GM21737 (cell line): Measurements from ENCODE around the gene HCFC1.
A peak's percentile ranks its signal among the peaks of the same experiment; 100 is the strongest.

ENCODE experiments used
- ATAC-seq: cut with Tn5 transposase; IDR thresholded peaks from one replicate; pipeline ENCODE4 v1.9.1; 2021; ENCODE audit warnings: mild to moderate bottlenecking, moderate library complexity; ENCODE audit not compliant: unreplicated experiment

HCFC1 gene

GRCh38 chrX:153960077-153960476, 11.5 kb downstream of the HCFC1 start:
- ATAC-seq: no peak

DNA sequence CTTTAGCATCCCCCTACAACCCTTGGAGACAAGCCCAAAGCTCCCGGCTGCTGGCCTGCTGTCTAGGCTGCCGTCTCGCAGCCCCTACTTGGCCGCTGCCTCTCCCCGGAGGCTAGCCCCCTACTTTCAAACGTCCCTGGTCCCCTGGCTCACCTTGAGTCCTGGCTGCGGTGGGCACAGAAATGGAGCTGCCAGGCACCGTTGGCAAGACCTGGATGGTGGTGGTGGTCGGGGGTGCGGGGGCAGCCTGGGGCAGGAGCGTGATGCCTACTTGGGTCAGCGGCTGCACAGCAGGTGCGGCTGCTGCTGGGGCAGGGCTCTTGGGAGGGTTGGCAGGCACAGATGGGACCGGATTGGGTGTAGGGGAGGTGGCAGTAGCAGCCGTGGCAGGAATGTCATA, 12.0 kb downstream of the HCFC1 start:
- no peak for ATAC-seq

DNA sequence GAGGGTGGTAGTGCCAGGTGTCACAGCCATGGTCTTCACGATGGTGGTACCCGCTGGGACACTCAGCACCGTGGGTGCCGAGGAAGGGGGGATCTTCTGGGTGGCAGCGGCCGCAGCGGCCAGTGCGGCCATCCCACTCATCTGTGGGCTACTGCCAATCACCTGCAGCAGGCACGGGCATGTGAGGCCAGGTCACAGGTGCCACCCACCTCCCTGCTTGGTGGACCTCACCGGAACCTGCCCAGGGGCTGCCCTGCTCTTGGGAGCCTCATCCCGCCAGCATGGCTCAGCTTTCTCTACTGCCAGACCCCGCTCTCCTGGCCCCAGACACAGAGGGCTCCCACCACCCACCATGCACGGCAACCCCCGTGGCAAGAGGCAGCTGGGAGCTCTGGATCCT, 13.0 kb downstream of the HCFC1 start:
- no peak for ATAC-seq

- ATAC-seq: no peak
These were observed 14.4 kb downstream of the HCFC1 start for GRCh38 chrX:153957224-153957623.

DNA sequence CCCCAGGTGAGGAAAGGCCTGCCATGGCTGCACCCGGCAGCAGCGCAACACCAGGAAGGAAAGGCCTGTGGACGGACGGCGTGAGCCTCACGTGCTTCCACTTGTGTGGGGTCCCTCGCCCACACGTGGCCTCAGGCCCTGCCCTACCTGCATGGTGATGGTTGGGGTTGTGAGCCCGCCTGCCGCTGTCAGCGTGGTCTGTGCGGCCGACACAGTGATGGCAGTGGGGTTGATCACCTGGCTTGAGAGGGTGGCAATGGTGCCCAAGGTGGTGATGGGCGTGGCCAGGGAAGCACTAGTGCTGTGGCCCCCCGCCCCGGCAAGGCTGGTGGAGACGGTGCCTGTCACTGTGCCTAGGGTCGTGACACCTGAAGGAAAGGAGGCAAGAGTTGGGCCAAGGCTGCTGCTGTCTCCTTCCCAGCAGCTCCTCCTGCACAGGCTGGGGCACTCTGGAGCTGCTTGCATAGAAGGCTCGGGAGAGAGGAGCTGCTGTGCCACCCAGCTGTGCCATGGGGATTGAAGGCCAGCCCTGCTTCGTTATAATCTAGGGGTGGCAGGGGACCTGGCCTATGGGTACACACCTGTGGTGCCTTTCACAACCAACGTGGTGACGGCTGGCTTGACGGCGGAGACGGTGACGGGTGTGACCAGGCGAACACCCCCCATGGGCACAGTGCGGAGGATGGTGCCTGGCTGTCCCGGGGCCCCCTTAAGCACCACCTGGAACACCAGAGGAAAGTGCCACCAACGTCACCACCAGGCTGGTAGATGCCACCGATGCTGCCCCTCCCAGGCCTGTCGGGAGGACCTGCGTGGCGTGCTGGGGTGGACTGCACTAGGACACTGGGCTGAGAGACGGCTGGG, 15.3 kb downstream of the HCFC1 start:
- ATAC-seq: no peak

DNA sequence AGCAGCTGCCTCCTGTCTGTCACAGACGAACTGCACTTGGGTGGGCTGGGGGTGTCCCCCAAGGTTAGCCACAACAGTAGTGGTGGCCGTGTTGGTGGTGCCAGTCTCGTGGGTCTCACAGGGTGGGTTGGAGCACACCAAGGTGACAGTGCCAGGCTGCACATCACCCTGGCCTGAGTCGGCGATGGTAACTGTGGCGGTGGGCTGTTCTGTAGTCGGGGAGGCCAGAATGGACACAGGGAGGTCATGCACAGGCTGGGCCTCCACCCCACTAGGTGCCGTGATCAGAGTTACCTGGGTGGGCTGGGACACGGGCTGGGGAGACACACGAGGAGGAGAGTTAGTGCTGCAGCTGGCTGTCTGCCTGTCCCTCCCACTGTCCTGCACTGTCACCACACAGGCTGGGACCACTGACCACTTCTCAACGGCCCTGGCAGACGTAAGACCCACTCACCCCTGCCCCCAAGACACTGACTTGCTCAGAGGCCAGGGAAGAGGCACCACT, 16.3 kb downstream of the HCFC1 start:
- ATAC-seq: no peak

DNA sequence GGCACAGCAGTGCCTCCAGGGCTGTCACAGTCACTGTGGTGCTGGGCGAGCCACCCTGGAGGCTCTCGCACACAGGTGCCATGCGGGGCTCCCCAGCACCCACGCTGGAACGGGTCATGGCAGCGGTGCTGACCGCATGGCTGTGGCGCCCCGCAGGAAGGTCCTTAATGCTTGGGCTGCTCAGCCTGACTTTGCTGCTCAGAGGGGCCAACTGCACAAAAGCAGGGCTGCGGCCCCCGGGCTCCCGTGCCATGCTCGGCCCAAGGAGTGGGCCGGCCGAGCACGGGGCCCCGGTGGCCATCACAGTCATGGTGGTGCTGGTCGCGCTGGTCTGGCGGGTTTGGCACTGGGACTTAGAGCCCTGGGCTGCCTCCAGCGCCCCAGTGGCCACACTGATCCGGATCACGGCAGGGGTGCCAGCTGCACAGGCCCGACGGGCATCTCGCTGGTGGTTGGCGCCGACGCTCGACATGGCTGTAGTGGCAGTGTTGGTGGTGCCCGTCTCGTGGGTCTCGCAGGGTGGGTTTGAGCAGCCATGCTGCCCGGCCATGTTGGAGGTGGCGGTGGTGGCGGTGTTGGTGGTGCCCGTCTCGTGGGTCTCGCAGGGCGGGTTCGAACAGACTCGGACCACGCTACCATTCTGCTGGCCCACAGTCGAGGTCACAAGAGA, 16.9 kb downstream of the HCFC1 start:
- ATAC-seq: no peak

DNA sequence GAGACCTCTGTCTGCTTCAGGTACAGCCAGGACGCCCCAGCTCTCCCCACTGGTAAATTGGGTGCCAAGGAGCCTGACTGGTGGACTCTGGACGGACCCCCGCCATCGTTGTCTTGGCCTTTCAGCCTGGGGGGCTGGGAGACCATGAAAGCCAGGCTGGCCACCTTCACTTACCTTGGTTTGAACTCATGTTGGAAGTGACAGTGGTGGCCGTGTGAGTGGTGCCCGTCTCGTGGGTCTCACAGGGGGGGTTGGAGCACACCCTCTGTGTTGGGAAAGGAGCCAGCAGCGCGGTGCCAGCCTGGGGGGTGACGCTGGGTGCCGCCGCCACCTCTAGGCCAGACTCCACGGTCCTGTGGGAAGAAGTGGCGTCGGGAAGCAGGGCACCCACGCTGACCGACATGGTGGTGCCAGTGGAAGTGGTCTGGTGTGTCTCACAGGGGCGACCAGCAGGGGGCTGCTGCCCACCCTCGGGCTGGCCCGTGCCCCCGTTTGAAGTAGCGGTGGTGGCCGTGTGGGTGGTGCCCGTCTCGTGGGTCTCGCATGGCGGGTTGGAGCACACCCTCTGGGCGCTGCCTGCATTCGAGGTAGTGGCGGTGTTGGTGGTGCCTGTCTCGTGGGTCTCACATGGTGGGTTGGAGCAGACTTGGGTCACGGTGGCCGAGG, 17.6 kb downstream of the HCFC1 start:
- ATAC-seq: no peak

GRCh38 chrX:153953342-153953830, 18.2 kb downstream of the HCFC1 start:
- no peak for ATAC-seq

DNA sequence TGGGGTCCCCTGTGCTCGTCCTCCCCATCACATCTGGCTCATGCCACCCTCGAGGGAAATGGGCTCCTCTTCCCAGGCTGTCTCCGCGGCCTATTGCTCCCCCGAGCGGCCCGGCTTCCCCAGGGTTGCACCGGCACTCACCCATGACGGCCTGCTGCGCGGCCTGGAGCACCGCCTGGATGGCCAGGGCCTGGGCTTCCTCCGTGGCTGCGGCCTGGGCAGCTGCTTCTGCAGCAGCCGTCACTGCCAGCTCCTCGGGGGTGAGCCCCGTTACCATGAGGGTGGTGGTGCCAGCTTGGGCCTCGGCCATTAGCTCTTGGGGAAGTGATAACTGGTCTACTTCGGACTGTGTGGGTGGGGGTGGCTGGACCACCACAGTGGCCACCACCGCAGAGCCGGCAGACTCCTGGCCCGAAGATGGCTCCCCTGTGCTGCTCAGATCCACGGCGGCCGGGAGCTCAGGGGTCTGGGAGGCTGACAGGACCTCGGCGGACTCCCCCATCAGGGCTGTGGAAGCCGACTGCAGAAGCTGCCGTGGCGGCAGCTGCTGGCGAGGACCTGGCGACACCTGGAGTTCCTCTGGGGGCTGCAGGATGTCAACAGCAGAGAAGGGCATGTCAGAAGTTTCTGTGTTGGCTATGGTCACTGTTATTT, 19.1 kb downstream of the HCFC1 start:
- no peak for ATAC-seq

DNA sequence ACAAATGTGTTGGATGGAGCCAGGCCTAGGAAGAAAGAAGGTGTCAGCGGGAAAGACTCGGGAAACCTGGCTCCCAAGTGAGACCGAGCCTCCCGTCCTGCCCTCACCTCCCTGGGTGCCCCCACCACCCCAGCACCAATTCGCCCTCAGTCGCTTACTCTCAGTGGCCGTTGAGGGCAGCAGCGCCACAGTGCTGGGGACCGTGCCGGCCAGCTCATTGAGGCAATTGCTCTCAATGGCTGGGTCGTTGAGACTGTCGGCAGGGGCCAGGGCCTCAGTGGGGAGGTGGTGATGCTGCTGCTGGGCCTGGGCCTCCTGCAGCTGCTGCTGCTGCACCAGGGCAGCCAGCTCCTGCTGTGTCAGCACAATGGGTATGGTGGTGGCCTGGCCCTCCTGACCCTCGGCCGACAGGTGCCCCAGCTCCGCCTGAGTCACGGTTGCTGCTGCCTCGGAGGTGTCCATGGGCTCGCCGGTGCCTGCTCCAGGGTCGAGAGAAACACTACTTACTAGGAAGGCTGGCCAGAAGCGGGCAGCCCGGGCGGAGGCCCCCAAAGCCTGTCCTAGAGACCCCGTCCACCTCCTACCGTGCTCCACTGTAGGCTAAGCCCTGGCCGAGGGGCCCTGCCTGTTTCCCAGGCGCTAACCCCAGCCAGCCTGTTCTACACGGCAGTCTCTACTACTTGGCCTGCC, 19.8 kb downstream of the HCFC1 start:
- ATAC-seq: no peak

DNA sequence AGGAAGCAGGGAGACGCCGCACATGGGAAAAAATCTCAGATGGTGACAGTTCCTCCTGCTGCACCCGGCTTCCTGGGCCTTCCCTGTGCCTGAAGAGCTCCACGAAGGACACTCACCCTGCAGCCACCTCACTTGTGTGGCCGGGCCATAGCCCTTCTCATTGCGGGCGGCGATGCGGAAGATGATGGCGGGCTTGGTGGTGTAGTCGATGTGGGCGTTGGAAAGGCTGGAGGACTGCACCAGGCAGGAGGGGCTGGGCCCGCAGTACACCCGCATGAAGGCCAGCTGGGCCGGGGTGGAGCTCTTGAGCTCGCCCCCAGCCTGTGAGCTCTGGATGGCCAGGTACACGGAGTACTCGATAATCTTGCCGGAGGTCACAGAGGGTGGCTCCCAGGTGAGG, 21.5 kb downstream of the HCFC1 start:
- ATAC-seq: no peak

- no peak for ATAC-seq
These were observed 22.5 kb downstream of the HCFC1 start for GRCh38 chrX:153948847-153949805.

DNA sequence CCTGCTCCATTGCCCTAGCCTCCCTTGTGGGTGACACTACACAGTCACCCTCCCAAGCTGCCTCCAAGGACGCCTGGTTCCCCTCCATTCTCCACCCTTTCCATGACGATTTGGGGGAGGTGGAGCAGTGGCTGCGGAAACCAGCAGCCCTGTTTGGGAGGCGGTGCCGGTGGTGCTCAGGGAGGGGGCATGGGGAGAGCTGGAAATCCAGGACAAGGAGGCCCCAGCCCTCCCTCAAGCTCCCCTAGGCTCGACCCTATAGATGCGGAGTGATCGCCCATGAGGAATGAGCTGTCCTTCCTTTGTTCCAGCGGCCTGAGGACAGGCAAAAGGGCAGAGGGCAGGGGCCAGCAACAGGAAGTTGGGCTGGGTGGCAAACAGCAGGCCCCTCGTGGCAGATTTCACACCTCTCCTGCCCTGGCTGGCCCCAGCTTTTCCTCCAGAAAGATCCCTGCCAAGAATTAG, 23.6 kb downstream of the HCFC1 start:
- no peak for ATAC-seq

DNA sequence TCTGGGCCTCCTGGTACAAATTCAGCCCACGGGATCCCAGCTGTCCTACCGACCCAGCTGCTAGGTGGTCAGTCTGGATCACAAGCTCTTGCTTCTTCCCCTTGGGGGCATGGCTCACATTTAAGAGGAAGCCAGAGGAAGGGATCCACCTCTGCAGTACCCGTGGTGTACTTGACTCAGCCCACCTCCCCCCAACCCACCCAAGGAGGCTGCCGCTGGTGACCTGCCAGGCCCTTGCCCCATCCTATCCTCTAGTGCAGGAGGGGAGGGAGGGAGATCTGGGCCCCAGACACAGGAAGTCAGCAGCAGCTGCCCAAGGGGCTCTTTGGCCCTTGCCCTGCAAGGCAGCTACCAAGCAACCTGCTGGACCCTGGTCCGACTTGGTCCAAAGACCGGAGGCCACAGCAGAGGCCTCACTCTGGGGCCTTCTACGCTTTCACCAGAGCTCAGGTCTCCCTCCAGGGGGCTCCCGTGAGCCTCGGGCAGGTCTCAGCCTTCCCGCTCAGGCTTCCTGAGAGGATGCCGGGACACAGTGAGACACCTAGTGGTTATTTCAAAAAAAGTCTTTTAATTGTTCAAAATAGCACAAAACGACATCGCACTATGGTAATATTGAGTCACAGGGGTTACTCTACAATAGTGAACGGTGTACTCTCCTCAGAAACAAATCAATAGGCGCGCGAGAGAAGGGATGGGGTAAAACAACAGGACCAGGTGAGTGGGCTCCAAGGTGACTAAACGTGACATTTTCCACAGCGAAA, 24.4 kb downstream of the HCFC1 start:
- peak; percentile 61 for ATAC-seq

- ATAC-seq: no peak
These were observed 25.4 kb downstream of the HCFC1 start for GRCh38 chrX:153945956-153946943.

DNA sequence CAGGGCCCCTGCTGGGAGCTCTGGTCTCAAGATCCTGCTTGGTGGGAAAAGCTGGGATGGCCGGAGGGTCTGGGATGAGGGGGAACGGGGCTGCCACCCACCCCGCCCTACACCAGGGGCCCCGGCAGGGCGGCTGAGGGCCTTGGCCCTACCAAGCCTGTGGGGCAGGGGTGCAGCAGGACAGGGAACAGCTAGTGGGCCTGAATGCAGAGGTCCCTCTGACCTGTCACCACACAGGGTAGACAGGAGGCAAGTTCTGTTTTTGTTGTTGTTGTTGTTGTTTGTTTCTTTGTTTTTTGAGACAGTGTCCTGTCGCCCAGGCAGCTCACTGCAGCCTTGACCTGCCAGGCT, 26.8 kb downstream of the HCFC1 start:
- ATAC-seq: no peak
